ENCODE measurements around the gene FYN. TPM values are rescaled to one million over a fixed set of nuclear protein-coding genes. Genes with fewer than 3 reads are reported as not detected.

The FYN gene
- total and polyA plus RNA-seq, 2 of the 4 experiments (the other 2 are of a cell fraction), result 30.8 to 36.4 TPM

GRCh38 chr6:111773501-111774345 lies 99.5 kb downstream of the FYN start (continued):
- TF ChIP-seq RFX5 (IDR thresholded peaks at IDR 0.05; ENCODE audit: low read depth, low read length), result no peak

GRCh38 chr6:111772381-111772780 lies 100.9 kb downstream of the FYN start:
- H3K27ac ChIP-seq (ENCODE audit: insufficient read depth, low read length), result no peak overlapping the region
- peaks cover 4% of the 10 kb centered on the region; the same call in 1 of the 2 replicates for H3K9me1 ChIP-seq (ENCODE audit: insufficient read depth, low read length)
- dilution Hi-C loops (cut with HindIII; ENCODE audit: low sequenced_read_pairs, unreplicated experiment) (no loop called here), in situ Hi-C loops (cut with MboI; ENCODE audit: low sequenced_read_pairs) (no loop called here), intact Hi-C loops (cut with micrococcal nuclease) (no loop called here)
- no peaks in the 10 kb centered on the region for H3K9me3 ChIP-seq (ENCODE audit: control insufficient read depth, insufficient read depth, low read length)
- no peak overlapping the region for H2BK15ac ChIP-seq (ENCODE audit: low read depth, low read length)
- ATAC-seq (ENCODE audit: low read depth) (no peak), DNase-seq (no peak)
- H3K27me3 ChIP-seq (ENCODE audit: control insufficient read depth, insufficient read depth, low read length), result no peaks in the 10 kb centered on the region
- no peak overlapping the region for H2BK20ac ChIP-seq (ENCODE audit: low read depth, low read length)
- no peak overlapping the region for H4K8ac ChIP-seq (ENCODE audit: low read depth in 2 of 2, low read length in 2 of 2)
- H4K91ac ChIP-seq (ENCODE audit: insufficient read depth, low read depth, low read length), result no peak overlapping the region
- peaks cover 3% of the 10 kb centered on the region; the same call in 1 of the 2 replicates for H3K36me3 ChIP-seq (ENCODE audit: control insufficient read depth, insufficient read depth, low read length)
- no peak overlapping the region for H3K4me3 ChIP-seq (ENCODE audit: insufficient read depth, low read depth, low read length)
- no peak overlapping the region for H2BK5ac ChIP-seq (ENCODE audit: low read depth, low read length, poor library complexity, severe bottlenecking)
- H3K4me1 ChIP-seq (ENCODE audit: control insufficient read depth, insufficient read depth, low read length), result peaks cover 1% of the 10 kb centered on the region; the same call in 1 of the 2 replicates
- WGBS, 2 experiments (ENCODE audit: extremely low coverage in 2 of 2, insufficient read length in 1 of 2), result no CpG with 5 or more reads among the region's 1 CpG
- BruUV-seq (replicated peaks), result no TSS peak
- no peak overlapping the region for H2AK9ac ChIP-seq (replicated peaks; ENCODE audit: low read depth, low read length, poor library complexity)
- no peak overlapping the region for H2AFZ ChIP-seq (replicated peaks; ENCODE audit: low read length, poor library complexity)
- no peak overlapping the region for H4K5ac ChIP-seq (ENCODE audit: low read depth, low read length)
- ChIA-PET POLR2A (ENCODE audit: unreplicated experiment) (no interaction called here), CTCF (no interaction called here)
- no peaks in the 10 kb centered on the region for H4K20me1 ChIP-seq (ENCODE audit: insufficient read depth, low read length)
- no peak overlapping the region for H3K14ac ChIP-seq (replicated peaks; ENCODE audit: low read depth, low read length)
- no peak overlapping the region for H3K4ac ChIP-seq (ENCODE audit: low read depth, low read length)
- H3K4me2 ChIP-seq (ENCODE audit: low read depth, low read length), result no peak overlapping the region
- no peak overlapping the region for H3K9ac ChIP-seq (ENCODE audit: low read depth, low read length)
- H3K18ac ChIP-seq (ENCODE audit: low read depth, low read length), result no peak overlapping the region
- H2BK120ac ChIP-seq (ENCODE audit: low read depth, low read length), result no peak overlapping the region
- no peak overlapping the region for H2AK5ac ChIP-seq (ENCODE audit: low read depth, low read length)
- no peak overlapping the region for H3K23ac ChIP-seq (ENCODE audit: low read depth, low read length)
- no peak overlapping the region for H3K56ac ChIP-seq (ENCODE audit: extremely low read depth, insufficient read depth, low read length)
- H3K79me1 ChIP-seq (ENCODE audit: low read depth in 1 of 2, low read length in 2 of 2), result peaks cover 0 to 16% of the 10 kb centered on the region in 2 experiments; a peak in 1 of 4 replicates
- TF ChIP-seq MAFK (IDR thresholded peaks at IDR 0.05; ENCODE audit: low read depth, low read length), result no peak
- TF ChIP-seq USF2 (IDR thresholded peaks at IDR 0.05; ENCODE audit: low read depth, low read length), result no peak
- TF ChIP-seq MAZ (IDR thresholded peaks at IDR 0.05; ENCODE audit: borderline replicate concordance, low read depth, low read length), result no peak
- TF ChIP-seq, protein P1, sequence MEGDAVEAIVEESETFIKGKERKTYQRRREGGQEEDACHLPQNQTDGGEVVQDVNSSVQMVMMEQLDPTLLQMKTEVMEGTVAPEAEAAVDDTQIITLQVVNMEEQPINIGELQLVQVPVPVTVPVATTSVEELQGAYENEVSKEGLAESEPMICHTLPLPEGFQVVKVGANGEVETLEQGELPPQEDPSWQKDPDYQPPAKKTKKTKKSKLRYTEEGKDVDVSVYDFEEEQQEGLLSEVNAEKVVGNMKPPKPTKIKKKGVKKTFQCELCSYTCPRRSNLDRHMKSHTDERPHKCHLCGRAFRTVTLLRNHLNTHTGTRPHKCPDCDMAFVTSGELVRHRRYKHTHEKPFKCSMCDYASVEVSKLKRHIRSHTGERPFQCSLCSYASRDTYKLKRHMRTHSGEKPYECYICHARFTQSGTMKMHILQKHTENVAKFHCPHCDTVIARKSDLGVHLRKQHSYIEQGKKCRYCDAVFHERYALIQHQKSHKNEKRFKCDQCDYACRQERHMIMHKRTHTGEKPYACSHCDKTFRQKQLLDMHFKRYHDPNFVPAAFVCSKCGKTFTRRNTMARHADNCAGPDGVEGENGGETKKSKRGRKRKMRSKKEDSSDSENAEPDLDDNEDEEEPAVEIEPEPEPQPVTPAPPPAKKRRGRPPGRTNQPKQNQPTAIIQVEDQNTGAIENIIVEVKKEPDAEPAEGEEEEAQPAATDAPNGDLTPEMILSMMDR (conservative IDR thresholded peaks at IDR 0.05; ENCODE audit: low read depth, low read length), result no peak
- no peak for TF ChIP-seq RCOR1 (IDR thresholded peaks at IDR 0.05; ENCODE audit: insufficient replicate concordance, low read length)
- no peak for TF ChIP-seq NFE2L2 (IDR thresholded peaks at IDR 0.05; ENCODE audit: low read depth, low read length)
- TF ChIP-seq ELK1 (IDR thresholded peaks at IDR 0.05; ENCODE audit: borderline replicate concordance, low read depth, low read length), result no peak
- no peak for TF ChIP-seq CHD1 (IDR thresholded peaks at IDR 0.05; ENCODE audit: low read depth, low read length)
- no peak for TF ChIP-seq CEBPB (IDR thresholded peaks at IDR 0.05; ENCODE audit: low read depth, low read length)
- TF ChIP-seq SMC3 (IDR thresholded peaks at IDR 0.05; ENCODE audit: low read depth, low read length), result no peak
- TF ChIP-seq FOS (IDR thresholded peaks at IDR 0.05; ENCODE audit: low read depth, low read length), result no peak
- no peak for TF ChIP-seq RAD21 (IDR thresholded peaks at IDR 0.05; ENCODE audit: low read length)

Data from IMR-90 (cell line).